Stimulated activated CD4-positive, alpha-beta T cell treated with anti-CD3 and anti-CD28 coated beads, Interleukin-1b, Interleukin-23, amount 100 ng/mL, for 48 hours (primary cell): ENCODE data around the gene GCNA.
"Not testable (repeated sequence)": the region's sequence is repeated elsewhere in the genome, so short reads cannot be mapped to it uniquely, and the experiment has no call there.

Source experiments
- DNase-seq: peaks from one replicate; pipeline ENCODE4 v3.0.0-alpha.2; 2020

GCNA gene

DNA sequence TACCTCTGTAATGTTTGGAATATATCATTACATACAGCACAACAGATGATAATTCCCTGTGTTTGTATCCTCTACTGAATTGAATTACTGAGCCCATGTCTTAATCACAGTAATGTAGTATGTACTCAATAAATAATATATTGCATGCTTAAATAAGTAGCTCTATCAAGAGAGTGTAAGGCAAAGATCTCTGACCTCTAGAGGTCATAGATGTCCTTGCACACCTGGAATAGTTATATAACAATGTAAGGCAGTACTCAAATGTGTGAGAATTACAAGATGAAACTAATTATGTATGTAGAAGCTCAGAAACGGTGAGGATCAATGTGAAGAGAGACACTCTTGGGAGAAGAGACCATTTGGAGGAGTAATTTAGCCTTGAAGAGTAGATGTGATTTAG is 14.3 kb upstream of the GCNA start:
- DNase-seq = no peak

DNA sequence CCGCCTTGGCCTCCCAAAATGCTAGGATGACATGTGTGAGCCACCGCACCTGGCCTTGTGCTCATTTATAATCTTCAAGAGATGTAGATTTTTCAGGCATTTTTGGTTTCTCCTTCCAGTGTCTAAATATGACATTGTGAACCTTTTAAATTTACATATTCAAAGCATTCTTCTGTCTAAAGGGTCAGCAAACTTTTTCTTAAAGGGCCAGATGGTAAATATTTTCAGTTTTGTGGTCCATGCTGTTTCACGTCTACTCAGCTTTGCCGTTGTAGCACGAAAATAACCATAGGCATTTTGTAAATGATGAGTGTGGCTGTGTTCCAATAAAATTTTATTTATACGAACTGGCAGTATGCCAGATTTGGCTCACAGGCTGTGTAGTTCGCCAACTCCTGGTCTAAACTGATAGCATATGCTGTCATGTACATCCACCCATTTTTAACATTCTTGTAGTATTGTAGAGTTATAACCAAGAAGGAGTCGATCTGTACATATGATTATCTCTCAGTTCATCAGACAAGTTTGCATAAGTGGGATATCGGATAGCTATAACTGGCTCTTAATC is 12.7 kb upstream of the GCNA start:
- no peak for DNase-seq

DNA sequence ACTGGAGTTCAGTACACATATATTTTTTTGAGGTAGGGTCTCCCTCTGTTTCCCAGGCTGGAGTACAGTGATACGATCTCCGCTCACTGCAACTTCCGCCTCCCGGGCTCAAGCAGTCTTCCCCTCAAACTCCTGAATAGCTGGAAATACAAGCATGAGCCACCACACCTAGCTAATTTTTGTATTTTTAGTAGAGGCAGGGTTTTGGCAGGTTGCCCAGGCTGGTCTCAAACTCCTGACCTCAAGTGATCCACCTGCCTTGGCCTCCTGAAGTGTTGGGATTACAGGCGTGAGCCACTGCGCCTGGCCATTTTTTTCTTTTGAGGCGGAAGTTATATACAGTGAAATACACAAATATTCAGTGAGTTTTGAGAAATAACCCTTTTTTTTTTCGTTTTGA is 6.8 kb upstream of the GCNA start:
- DNase-seq = not testable (repeated sequence)

DNA sequence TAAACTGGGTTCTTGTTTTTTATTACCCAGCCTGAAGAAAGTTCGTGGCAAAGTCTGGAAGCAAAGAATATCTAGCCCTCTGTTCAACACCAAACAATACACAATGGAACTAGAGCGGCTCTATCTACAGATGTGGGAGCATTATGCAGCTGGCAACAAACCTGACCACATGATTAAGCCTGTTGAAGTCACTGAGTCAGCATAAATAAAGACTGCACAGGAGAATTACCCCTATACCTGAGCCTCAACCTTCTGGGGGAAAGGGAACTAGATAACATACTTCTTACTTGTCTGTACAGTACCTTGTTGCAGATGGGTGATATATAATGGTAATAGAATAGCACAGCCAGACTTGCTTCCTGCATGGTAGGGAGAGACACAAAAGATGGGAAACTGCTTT is 4.6 kb upstream of the GCNA start:
- DNase-seq = no peak

DNA sequence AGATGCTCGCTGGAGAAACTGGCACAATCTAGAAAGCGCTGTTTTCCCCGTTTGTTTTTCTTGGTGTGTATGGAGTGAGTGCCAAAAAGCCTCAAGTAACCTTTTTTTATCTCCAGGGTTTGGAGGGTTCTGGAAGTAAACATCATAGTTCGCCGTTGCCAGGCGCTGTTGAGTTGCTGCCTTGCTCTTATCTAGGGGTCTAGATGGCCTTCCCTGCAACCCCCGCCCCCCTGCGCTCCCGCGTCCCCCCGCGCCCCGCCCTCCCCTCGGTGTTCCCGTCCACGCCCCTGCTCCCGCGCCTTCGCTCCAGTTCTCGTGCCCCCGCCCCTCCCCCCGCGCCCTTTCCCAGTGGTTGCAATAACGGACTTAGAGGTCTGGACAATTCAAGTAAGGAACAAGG is 555 bp upstream of the GCNA start:
- no peak for DNase-seq

DNA sequence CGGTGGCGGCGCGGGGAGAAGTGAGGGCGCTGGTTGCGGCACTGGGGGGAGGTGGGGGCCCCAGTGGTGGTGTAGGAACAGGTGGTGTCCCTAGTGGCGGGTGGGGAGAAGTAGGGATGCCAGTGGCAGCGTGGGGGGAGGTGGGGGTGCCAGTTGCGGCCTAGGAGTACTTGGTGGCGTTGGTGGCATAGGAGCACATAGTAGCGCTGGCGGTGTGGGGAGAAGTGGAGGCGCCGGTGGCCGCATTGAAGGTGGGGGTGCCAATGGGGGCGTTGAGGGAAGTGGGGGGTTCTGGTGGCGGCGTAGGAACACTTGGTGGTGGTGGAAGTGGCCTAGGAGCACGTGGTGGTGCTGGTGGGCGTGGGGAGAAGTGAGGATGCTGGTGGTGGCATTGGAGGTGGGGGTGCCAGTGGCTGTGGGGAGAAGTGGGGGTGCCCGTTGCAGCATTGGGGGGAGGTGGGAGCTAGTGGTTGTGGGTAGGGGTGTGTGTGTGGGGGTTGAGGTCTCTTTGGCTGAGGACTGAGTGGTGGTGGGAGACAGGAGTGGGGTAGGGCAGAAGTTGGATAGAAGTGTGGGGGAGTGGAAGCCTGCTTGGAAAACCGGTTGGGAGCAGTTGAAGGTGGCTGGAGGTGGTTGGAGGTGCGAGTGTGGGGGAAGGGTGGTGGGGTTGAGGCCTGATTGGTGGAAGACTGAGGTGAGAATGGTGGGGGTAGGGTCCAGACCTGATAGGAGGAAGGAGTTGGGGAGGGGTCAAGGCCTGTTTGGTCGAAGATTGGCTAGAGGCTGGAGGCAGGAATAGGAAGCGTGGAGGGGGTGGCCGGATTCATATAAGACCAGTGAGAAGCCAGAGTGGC is 1.1 kb downstream of the GCNA start:
- no peak for DNase-seq

DNA sequence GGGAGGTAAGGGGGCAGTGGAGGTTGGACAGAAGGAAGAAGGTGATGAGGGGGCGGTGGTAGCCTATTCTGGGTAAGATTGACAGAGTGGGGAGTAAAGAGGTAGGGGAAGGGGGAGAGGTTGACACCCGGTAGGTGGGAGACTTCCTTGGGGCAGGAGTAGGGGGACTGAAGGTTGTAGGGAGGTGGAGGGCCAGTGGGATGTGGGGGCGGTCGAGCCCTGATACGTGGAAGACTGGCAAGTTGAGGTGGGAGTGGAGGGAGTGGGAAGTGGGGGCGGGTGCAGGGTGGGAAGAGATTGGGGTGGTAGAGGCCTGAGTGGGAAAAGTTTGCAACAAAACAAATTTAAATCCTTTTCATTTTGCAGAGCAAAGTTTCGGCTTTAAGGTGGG is 1.7 kb downstream of the GCNA start:
- no peak for DNase-seq

DNA sequence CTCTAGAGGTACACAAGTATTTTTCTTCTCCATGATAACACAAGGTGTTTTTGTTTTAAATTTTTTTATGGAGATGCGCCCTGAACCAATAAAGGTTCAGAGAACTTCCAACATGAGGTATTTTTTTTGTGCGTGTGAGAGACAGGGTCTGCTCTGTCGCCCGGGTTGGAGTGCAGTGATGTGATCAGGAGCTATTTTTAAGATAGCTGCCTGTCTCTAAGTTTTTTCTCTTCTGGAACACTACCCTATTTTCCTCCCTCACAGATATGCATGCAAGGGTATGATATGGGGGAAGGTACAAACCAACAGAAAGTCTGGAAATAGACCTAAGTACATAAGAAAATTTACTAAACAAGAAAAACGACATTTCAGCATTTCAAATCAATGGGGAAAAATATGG is 3.0 kb downstream of the GCNA start:
- DNase-seq = no peak

DNA sequence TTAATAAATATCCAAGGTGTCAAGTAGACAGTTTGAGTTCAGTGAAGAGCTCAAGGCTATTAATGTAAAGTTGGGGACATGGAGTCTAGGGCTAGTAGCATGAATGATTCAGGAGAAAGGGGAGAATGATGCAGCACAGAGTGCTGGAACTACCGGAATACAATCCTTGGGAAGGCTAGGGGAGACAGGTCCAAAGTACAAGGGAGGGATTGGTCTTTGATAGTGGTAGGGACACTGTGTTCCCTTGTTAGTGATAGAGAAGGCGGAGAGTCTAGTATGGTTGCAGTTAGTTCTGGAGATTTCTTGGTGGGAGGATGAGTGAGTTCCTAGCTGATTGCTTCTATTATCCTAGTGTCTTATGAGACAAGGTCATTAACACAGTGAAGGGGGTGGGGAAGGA is 8.7 kb downstream of the GCNA start:
- no peak for DNase-seq

DNA sequence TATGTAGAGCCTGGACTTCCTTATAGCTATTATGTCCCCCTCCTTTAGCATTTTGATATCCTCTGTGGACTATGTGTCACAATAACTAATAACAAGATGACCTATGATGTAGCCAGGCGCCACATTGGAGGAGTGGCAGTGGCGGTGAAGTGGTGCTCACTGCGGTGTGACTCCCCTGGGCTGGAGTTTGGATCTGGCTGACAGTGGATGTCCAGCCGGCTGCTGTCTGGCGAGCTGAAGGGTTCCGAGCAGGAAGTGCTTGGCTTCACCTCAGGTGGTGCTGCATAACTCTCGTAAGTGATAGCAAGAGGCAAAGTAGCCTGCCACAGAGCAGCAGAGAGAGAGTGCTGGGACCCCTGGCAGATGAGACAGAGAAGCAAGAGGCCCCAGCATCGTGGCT is 15.0 kb downstream of the GCNA start:
- DNase-seq = not testable (repeated sequence)

DNA sequence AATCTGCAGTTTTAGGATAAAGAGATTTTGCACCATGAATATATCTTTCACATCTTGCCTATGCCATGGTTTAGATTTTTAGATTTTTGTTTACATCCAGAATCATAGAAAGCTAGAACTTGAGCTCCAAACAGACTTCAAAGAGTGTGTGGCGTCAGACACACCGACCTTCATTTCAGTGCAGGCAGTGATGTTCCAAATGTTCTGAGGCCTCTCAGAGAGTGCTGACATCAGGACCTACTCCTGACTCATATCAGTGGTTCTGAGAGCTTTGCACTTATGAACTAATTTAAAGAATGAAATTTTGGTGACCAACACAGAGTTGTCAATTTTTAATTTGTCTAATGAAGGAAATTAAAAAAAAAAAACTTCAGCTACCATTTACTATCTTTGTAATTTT is 21.7 kb downstream of the GCNA start:
- DNase-seq = no peak

DNA sequence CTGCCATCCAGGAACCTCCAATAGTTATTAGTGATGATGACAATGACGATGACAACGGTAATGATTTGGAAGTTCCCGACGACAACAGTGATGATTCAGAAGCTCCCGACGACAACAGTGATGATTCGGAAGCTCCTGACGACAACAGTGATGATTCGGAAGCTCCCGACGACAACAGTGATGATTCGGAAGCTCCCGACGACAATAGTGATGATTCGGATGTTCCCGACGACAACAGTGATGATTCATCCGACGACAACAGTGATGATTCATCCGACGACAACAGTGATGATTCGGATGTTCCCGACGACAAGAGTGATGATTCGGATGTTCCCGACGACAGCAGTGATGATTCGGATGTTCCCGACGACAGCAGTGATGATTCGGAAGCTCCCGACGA is 25.4 kb downstream of the GCNA start:
- peak; percentile 30 for DNase-seq

DNA sequence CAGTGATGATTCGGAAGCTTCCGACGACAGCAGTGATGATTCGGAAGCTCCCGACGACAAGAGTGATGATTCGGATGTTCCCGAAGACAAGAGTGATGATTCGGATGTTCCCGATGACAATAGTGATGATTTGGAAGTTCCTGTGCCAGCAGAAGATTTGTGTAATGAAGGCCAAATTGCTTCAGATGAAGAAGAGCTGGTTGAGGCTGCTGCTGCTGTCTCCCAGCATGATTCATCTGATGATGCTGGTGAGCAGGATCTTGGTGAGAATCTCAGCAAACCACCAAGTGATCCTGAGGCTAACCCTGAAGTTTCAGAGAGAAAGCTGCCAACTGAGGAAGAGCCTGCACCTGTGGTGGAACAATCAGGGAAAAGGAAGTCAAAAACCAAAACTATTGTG is 25.9 kb downstream of the GCNA start:
- DNase-seq = no peak

DNA sequence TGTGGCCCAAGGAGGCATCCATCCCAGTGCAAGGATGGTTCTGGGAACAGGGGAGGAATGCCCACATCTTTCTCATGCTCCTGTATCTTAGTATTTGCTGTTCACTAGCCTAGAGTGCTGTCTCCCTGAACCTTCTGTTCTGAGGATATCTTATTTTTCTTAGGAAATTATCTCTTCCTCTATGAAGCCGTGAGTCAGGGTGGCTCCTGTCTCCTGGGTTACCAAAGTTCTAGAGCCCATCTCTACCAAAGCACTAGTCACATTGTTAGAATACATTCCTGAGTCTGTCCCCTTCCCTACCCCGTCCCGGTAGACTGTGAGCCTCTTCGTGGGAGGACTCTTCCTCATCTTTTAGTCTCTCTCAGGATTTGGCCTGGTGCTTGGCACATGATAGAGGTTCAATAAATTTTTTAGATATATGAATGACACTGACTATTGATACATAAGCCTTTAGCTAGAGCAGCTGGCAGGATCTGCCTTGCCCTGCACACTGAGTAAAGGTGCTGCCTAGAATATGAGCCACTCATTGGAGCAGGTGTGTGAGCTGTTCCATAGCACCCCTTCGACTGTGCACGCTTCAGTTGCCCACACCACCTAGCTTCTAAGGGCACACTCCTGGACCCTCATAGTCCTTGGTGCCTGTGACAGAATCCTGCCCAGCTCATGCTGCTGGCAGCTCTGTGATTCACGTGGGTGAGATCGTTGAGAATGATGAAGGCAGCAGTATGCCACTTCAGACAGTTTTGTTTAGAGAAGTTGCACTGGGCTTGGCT is 26.7 kb downstream of the GCNA start:
- DNase-seq = no peak

DNA sequence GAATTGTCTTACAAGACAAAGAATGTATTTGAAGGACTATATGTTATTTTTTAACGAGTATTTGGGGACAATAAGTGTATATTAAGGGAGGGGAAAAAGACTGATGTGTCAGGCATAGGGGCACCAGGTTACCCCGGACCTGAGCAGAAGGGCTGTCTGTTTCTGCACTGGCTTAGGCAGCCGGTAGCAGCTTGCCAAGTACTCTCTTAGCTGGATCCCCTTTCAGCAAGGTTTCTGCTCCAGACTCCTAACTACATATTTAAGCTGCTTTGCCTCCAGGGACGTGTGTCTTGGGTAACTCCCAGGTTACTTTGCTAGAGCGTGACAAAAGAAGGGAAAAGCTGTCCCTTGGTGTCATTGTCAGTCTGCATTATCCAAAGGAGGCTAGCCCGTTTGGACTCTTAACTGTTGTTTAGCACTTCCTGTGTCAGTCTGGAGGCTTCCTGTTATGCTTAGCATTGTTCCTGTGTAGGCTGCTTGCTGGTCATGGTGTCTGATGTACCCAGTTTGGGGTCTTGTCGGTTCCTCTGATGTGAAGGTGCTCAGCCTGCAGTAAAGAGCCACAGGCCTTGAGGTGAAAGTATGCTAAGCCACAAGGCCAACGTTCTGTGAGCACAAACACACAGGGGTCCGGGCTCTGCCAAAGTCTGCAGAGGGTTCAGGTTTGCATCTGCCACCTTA is 28.4 kb downstream of the GCNA start:
- no peak for DNase-seq

DNA sequence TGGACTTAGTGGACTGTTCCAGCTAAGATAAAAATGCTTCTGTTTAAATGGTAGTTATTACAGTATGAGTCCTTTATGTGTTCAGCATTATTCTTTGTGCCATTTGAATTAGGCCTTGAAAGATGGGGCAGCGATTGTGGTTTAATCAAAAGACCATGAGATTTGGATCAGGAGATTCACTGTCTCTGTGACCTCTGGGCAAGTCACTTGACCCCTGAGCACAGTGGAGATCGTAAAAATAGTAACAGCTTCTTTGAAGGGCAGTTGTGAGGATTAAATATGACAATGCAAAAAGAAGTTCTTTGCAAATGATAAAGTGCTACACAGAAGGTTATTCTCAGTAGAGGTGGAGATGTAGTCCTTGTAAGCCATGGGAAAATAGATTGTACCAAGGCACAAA is 29.3 kb downstream of the GCNA start:
- DNase-seq = no peak

DNA sequence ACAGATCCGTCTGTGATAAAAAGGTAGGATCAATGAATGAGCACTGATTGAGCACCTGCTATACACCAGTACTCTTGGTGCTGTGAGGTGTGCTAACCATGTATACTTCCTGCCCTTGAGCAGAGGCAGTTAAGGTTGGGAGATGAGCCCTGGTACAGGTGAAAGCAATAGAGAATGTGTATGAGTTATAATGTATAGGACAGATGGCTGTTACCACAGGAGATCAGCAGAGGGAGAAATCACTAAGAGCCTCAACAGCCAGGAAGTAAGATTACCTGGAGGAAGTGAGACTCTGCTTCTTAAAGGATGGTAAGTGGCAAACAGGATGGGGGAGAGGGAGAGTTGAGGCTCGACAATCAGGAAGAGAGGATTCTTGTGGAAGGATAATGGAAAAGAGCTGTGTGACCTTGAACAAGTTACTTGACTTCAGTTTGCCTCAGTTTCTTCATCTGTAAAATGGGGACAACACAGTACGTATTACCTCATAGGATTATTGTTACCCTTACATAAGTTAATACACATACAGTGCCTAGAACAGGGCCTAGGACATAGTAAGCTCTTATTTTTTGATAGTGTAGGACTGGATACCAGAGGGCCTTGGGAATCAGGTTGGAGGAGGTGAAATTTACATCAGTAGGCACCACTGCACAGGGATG is 31.0 kb downstream of the GCNA start:
- no peak for DNase-seq

DNA sequence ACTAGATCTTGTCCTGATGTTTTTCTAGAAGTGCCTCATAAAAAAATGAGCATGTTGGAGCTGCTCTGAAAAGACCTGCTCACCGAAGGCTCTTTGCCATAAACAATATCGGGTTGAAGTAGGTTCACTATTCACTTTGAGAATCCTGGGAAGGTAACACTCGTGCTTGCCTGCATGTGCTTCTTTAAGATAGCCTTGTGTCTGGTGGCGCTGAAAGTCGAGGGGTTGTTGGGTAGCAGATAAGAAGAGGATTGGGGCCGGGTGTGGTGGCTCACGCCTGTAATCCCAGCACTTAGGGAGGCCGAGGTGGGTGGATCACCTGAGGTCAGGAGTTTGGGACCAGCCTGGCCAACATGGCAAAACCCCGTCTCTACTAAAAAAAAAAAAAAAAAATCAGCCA is 33.5 kb downstream of the GCNA start:
- not testable (repeated sequence) for DNase-seq

DNA sequence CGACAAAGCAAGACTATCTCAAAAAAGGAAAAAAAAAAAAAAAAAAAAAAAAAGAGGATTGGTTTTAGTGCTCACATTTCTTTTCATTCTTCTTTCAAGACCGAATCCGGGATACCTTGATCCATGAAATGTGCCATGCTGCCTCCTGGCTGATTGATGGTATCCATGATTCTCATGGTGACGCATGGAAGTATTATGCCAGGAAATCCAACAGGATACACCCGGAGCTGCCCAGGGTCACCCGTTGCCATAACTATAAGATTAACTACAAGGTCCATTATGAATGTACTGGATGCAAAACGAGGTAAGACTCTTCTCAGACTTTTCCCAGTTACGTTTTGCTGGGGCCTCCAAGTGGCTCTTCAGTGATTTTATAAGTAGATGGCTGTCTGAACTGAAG is 34.0 kb downstream of the GCNA start:
- no peak for DNase-seq

DNA sequence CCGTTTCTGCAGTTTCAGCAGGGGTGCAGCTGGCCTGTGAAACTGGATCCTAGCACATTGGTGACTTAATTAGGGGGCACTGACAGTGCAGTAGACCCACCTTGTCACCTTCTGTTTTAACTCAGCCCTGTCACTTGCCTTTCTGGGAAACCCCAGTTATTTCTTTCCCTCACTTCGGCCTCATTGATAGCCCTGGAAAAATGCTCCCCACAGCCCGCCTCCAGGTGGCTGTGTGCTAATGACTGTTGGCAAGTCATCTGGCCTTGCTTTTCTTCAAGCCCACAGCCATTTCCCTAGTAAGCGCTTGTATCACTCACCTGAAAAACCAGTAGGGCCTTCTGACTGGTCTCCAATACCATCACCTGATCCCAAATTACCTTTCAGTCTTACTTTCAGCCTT is 36.8 kb downstream of the GCNA start:
- no peak for DNase-seq

DNA sequence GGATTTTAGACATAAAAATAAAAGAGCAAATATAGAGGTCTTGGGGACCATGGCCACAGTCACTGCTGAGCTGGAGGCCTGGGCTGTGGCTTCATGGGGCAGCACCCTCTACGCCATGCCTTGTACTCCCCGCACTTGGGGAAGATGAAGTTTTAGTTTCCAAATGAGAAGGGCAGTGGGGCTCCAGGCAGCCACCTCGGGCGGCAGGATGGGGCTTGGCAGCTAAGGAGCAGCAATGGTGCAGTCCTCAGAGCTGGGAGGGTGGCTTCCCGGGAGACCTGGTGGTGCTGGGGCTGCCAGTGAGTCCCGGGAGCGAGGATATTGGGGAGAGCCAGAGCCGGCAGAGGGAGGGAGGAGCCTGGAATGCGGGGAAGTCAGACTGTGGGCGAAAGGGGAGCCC is 37.7 kb downstream of the GCNA start:
- peak; percentile 32 for DNase-seq

DNA sequence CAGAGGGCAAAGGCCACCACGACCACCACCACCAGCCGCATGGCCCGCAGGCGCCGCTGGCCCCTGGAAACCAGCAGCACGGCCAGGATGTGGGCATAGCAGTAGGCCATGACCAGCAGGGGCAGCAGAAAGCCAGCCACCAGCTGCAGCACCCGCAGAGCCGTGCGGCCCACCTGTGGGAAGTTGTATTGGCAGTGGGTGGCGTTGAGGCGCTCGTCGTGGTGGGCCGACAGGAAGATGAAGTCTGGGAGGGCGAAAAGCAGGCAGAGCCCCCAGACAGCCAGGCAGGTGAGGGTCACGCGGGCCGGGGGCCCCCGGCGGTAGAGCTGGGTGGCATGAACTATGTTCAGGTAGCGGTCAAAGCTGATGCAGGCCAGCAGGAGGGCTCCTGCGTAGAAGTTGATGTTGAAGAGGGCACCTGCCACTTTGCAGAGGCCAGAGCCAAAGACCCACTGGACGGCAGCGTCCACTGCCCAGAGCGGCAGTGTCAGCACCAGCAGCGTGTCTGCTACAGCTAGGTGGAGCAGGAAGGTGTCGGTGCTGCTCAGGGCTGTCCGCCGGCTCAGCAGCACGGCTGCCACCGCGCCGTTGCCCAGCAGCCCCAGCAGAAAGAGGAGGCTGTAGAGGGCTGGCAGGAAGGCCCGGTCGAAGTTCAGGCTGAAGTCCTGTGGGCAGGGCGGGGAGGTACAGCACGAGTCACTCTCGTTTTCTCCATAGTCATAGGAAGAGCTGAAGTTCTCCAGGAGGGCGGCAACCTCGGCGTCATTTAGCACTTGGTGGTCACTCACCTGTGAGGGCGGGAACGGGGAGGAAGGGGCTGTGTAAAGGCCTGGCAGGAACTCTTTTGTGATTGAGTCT is 38.7 kb downstream of the GCNA start:
- DNase-seq = no peak
